Loucy (cell line): Measurements from ENCODE around the gene SOAT2.

Source experiments
- H2AFZ ChIP-seq: fragments of 200-600 bp; sonication (generic); 2 replicates; pipeline ENCODE4 v1.6.0; 2016; ENCODE audit warnings: antibody characterized with exemption, mild to moderate bottlenecking, low read length, moderate library complexity
- H3F3A ChIP-seq: fragments of 200-600 bp; 2 replicates; pipeline ENCODE4 v1.6.0; 2016; ENCODE audit warnings: antibody characterized with exemption, low read depth, mild to moderate bottlenecking
- H3K27me3 ChIP-seq: fragments of 200-600 bp; sonication (generic); 2 replicates; pipeline ENCODE4 v1.6.1; 2014; ENCODE audit warnings: low read length, mild to moderate bottlenecking; ENCODE audit not compliant: insufficient read depth, poor library complexity, severe bottlenecking
- H3K36me3 ChIP-seq: fragments of 200-600 bp; sonication (generic); 2 replicates; pipeline ENCODE4 v1.6.1; 2016; ENCODE audit warnings: low read length; ENCODE audit not compliant: insufficient read depth
- H3K4me1 ChIP-seq: fragments of 200-600 bp; sonication (generic); 2 replicates; pipeline ENCODE4 v1.5.1; 2014; ENCODE audit warnings: low read length, mild to moderate bottlenecking; ENCODE audit not compliant: insufficient read depth, poor library complexity, severe bottlenecking
- H3K4me2 ChIP-seq: fragments of 200-600 bp; sonication (generic); 2 replicates; pipeline ENCODE4 v1.6.0; 2014; ENCODE audit warnings: antibody characterized with exemption, low read length, low read depth, mild to moderate bottlenecking; ENCODE audit not compliant: poor library complexity, severe bottlenecking
- H3K4me3 ChIP-seq: fragments of 200-600 bp; sonication (generic); 2 replicates; pipeline ENCODE4 v1.5.1; 2014; ENCODE audit warnings: low read length, mild to moderate bottlenecking, mixed read lengths; ENCODE audit not compliant: poor library complexity, severe bottlenecking
- H3K79me2 ChIP-seq: fragments of 200-600 bp; sonication (generic); 2 replicates; pipeline ENCODE4 v1.6.1; 2014; ENCODE audit warnings: low read length; ENCODE audit not compliant: insufficient read depth
- H3K9ac ChIP-seq: fragments of 200-600 bp; sonication (generic); 2 replicates; pipeline ENCODE4 v1.6.0; 2014; ENCODE audit warnings: mild to moderate bottlenecking, low read depth, low read length, moderate library complexity; ENCODE audit not compliant: poor library complexity, severe bottlenecking
- H3K9me2 ChIP-seq: fragments of 200-600 bp; sonication (generic); replicated peaks from 2 replicates; pipeline ENCODE4 v1.6.1; 2016; ENCODE audit warnings: low read depth, low read length, mixed read lengths
- H3K9me3 ChIP-seq: fragments of 200-600 bp; sonication (generic); 2 replicates; pipeline ENCODE4 v1.6.1; 2014; ENCODE audit warnings: mild to moderate bottlenecking, antibody characterized with exemption, low read length, low read depth; ENCODE audit not compliant: insufficient read depth
- H4K20me1 ChIP-seq: fragments of 200-600 bp; sonication (generic); 2 replicates; pipeline ENCODE4 v1.6.0; 2014; ENCODE audit warnings: antibody characterized with exemption, low read length, mild to moderate bottlenecking; ENCODE audit not compliant: insufficient read depth, poor library complexity, severe bottlenecking
- CTCF ChIP-seq: fragments of 200-600 bp; sonication (generic); conservative IDR thresholded peaks from 2 replicates; pipeline ENCODE4 v1.5.1; 2014; ENCODE audit warnings: mild to moderate bottlenecking, antibody characterized with exemption, low read length
- EZH2phosphoT487 ChIP-seq: fragments of 200-600 bp; IDR thresholded peaks from 2 replicates; pipeline ENCODE4 v1.6.1; 2018; ENCODE audit warnings: antibody characterized with exemption, mild to moderate bottlenecking, moderate library complexity, borderline replicate concordance

Gene SOAT2

GRCh38 chr12:53055471-53056266 is 47.6 kb upstream of the SOAT2 start:
- Histone ChIP-seq H3K4me2 (no peak overlapping the region), H3K4me1 (peaks cover 14% of the 10 kb centered on the region), H2AFZ (no peak overlapping the region), H3K9me3 (no peaks in the 10 kb centered on the region), H3K4me3 (no peak overlapping the region), H3K9me2 (no peaks in the 10 kb centered on the region), H3K79me2 (no peaks in the 10 kb centered on the region), H3K27me3 (no peaks in the 10 kb centered on the region), H4K20me1 (no peaks in the 10 kb centered on the region), H3K9ac (no peak overlapping the region), H3K36me3 (no peaks in the 10 kb centered on the region), H3F3A (no peaks in the 10 kb centered on the region)
- TF ChIP-seq EZH2phosphoT487: no peak
- no peak for TF ChIP-seq CTCF

DNA sequence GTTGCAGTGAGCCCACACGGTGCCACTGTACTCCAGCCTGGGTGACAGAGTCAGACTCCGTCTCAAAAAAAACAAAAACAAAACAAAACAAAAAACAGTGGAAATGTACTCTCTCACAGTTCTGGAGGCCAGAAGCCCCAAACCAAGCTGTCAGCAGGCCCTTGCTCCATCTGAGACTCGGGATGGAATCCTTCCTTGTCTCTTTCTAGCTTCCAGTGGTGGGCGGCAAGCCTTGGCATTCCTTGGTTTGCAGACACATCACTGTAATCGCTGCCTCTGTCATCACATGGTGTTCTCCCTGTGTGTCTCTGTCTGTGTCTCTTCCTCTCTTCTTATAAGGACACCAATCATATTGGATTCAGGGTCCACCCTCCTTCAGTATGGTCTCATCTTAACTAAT is 47.0 kb upstream of the SOAT2 start:
- Histone ChIP-seq H3K9me3 (no peaks in the 10 kb centered on the region), H3K9ac (no peak overlapping the region), H3K9me2 (no peaks in the 10 kb centered on the region), H3K79me2 (no peaks in the 10 kb centered on the region), H3K4me2 (no peak overlapping the region), H3F3A (no peaks in the 10 kb centered on the region), H3K36me3 (no peaks in the 10 kb centered on the region), H3K4me3 (no peak overlapping the region), H2AFZ (no peak overlapping the region), H4K20me1 (no peaks in the 10 kb centered on the region), H3K27me3 (no peaks in the 10 kb centered on the region), H3K4me1 (peaks cover 14% of the 10 kb centered on the region)
- TF ChIP-seq CTCF (no peak), EZH2phosphoT487 (no peak)

DNA sequence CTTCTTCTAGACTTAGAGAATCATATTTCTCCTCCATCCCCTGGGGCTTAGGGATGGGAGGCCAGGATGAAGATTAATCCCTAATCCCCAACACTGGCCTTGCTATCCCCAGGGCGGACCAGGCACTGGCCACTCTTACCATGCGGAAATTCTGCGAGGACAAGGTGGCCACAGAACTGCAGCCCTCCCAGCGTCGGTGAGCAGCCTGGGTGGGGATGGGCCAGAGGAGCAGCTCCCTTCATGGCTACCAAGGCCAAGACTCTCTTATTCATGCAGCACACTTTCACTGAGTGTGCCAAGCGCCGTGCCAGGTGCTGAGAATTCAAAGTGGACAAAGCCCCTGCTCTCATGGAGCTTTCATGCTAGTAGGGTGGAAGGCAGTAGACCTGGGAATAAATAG is 46.4 kb upstream of the SOAT2 start:
- H4K20me1 ChIP-seq: no peaks in the 10 kb centered on the region
- H2AFZ ChIP-seq: no peak overlapping the region
- no peaks in the 10 kb centered on the region for H3K9me3 ChIP-seq
- no peaks in the 10 kb centered on the region for H3K79me2 ChIP-seq
- no peaks in the 10 kb centered on the region for H3K36me3 ChIP-seq
- no peak overlapping the region for H3K9ac ChIP-seq
- no peaks in the 10 kb centered on the region for H3F3A ChIP-seq
- no peak overlapping the region for H3K4me3 ChIP-seq
- no peaks in the 10 kb centered on the region for H3K27me3 ChIP-seq
- no peak overlapping the region for H3K4me2 ChIP-seq
- peaks cover 14% of the 10 kb centered on the region for H3K4me1 ChIP-seq
- TF ChIP-seq CTCF (no peak), EZH2phosphoT487 (no peak)
- no peaks in the 10 kb centered on the region for H3K9me2 ChIP-seq
